Nephron progenitor cell (in vitro differentiated cells): ENCODE results near the gene NCAPG2.

Experiments
- DNase-seq: peaks from one replicate; pipeline ENCODE4 v3.0.0; 2021
- H3K27ac Mint-ChIP-seq: 2 replicates; pipeline ENCODE4 v1.8.0; 2021; ENCODE audit warnings: mild to moderate bottlenecking, moderate library complexity, mixed read lengths
- H3K27me3 Mint-ChIP-seq: 2 replicates; pipeline ENCODE4 v1.8.0; 2021; ENCODE audit warnings: mild to moderate bottlenecking, low read depth, mixed read lengths; ENCODE audit not compliant: poor library complexity
- H3K36me3 Mint-ChIP-seq: 2 replicates; pipeline ENCODE4 v1.8.0; 2021; ENCODE audit warnings: low read depth, mixed read lengths
- H3K4me1 Mint-ChIP-seq: 2 replicates; pipeline ENCODE4 v1.8.0; 2021; ENCODE audit warnings: mixed read lengths
- H3K4me3 Mint-ChIP-seq: 2 replicates; pipeline ENCODE4 v1.8.0; 2021; ENCODE audit warnings: mild to moderate bottlenecking, moderate library complexity, mixed read lengths
- H3K9me3 Mint-ChIP-seq: 2 replicates; pipeline ENCODE4 v1.8.0; 2021; ENCODE audit warnings: mild to moderate bottlenecking, moderate library complexity, mixed read lengths
- CTCF ChIP-seq: fragments of 200-600 bp; sonication (generic); IDR thresholded peaks from 2 replicates; pipeline ENCODE4 v1.5.0; 2021; ENCODE audit warnings: antibody characterized with exemption

NCAPG2 gene

GRCh38 chr7:158738841-158739240, 34.2 kb upstream of the NCAPG2 start:
- Mint-ChIP-seq H3K27me3 (no peaks in the 10 kb centered on the region), H3K27ac (no peak overlapping the region), H3K4me3 (no peak overlapping the region), H3K9me3 (no peaks in the 10 kb centered on the region), H3K36me3 (peaks cover 69% of the 10 kb centered on the region), H3K4me1 (no peaks in the 10 kb centered on the region)
- no peak for DNase-seq
- no peak for TF ChIP-seq CTCF

GRCh38 chr7:158737064-158737695, 32.6 kb upstream of the NCAPG2 start:
- no peak for TF ChIP-seq CTCF
- no peaks in the 10 kb centered on the region for H3K27me3 Mint-ChIP-seq
- H3K4me1 Mint-ChIP-seq: no peaks in the 10 kb centered on the region
- H3K27ac Mint-ChIP-seq: peak overlapping the region; percentile 88
- no peak overlapping the region for H3K4me3 Mint-ChIP-seq
- H3K36me3 Mint-ChIP-seq: peaks cover 58% of the 10 kb centered on the region
- no peaks in the 10 kb centered on the region for H3K9me3 Mint-ChIP-seq
- no peak for DNase-seq

- no peak for DNase-seq
- H3K36me3 Mint-ChIP-seq: peaks cover 55% of the 10 kb centered on the region
- no peak overlapping the region for H3K27ac Mint-ChIP-seq
- no peak overlapping the region for H3K4me3 Mint-ChIP-seq
- H3K9me3 Mint-ChIP-seq: no peaks in the 10 kb centered on the region
- H3K4me1 Mint-ChIP-seq: no peaks in the 10 kb centered on the region
- TF ChIP-seq CTCF: no peak
- H3K27me3 Mint-ChIP-seq: no peaks in the 10 kb centered on the region
Observed at GRCh38 chr7:158735935-158736334, 31.3 kb upstream of the NCAPG2 start.

GRCh38 chr7:158734861-158735260, 30.3 kb upstream of the NCAPG2 start:
- Mint-ChIP-seq H3K4me1 (no peaks in the 10 kb centered on the region), H3K27me3 (no peaks in the 10 kb centered on the region), H3K36me3 (peaks cover 55% of the 10 kb centered on the region), H3K27ac (peak overlapping the region; percentile 40), H3K4me3 (no peak overlapping the region), H3K9me3 (no peaks in the 10 kb centered on the region)
- no peak for TF ChIP-seq CTCF
- DNase-seq: no peak

GRCh38 chr7:158733775-158734494, 29.3 kb upstream of the NCAPG2 start:
- Mint-ChIP-seq H3K27me3 (no peaks in the 10 kb centered on the region), H3K27ac (no peak overlapping the region), H3K9me3 (no peaks in the 10 kb centered on the region), H3K36me3 (peaks cover 57% of the 10 kb centered on the region), H3K4me3 (no peak overlapping the region), H3K4me1 (no peaks in the 10 kb centered on the region)
- TF ChIP-seq CTCF: no peak
- no peak for DNase-seq

- Mint-ChIP-seq H3K4me1 (no peaks in the 10 kb centered on the region), H3K36me3 (peaks cover 49% of the 10 kb centered on the region), H3K4me3 (no peak overlapping the region), H3K27me3 (no peaks in the 10 kb centered on the region), H3K27ac (no peak overlapping the region), H3K9me3 (no peaks in the 10 kb centered on the region)
- no peak for TF ChIP-seq CTCF
- DNase-seq: no peak
Observed at GRCh38 chr7:158733220-158733519, 28.6 kb upstream of the NCAPG2 start.
